ENCODE results near the gene NBPF11. TPM values are rescaled to one million over a fixed set of nuclear protein-coding genes. Genes with fewer than 3 reads are reported as not detected.
"Not testable (repeated sequence)": the region's sequence is repeated elsewhere in the genome, so short reads cannot be mapped to it uniquely, and the experiment has no call there.

NBPF11 gene
- total RNA-seq, 1 donor from 2014 or later: 12.0 TPM

GRCh38 chr1:148150014-148150413, 2.1 kb downstream of the NBPF11 start:
- DNase-seq: not testable (repeated sequence)

DNA sequence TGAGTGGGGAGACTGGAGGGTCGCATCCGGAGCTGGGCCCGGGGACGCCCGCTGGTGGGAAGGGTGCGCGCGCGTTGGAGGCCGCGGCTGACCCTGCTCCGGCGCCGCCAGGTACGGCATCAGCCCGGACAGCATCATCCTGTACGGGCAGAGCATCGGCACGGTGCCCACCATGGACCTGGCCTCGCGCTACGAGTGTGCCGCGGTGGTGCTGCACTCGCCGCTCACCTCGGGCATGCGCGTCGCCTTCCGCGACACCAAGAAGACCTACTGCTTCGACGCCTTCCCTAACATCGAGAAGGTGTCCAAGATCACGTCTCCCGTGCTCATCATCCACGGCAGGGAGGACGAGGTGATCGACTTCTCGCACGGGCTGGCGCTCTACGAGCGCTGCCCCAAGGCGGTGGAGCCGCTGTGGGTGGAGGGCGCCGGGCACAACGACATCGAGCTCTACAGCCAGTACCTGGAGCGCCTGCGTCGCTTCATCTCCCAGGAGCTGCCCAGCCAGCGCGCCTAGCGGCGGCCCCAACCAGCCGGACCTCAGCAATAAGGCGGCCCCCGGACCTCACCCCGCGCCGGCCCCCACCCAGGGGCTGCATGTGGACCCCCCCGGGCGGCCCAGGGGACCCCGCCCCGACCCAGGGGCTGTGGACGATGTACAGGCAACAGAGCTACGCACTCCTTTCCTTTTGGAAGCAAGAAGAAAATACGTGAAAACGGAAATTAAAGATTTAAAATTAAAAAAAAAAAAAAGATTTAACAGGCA, 2.8 kb downstream of the NBPF11 start:
- DNase-seq: not testable (repeated sequence)

DNA sequence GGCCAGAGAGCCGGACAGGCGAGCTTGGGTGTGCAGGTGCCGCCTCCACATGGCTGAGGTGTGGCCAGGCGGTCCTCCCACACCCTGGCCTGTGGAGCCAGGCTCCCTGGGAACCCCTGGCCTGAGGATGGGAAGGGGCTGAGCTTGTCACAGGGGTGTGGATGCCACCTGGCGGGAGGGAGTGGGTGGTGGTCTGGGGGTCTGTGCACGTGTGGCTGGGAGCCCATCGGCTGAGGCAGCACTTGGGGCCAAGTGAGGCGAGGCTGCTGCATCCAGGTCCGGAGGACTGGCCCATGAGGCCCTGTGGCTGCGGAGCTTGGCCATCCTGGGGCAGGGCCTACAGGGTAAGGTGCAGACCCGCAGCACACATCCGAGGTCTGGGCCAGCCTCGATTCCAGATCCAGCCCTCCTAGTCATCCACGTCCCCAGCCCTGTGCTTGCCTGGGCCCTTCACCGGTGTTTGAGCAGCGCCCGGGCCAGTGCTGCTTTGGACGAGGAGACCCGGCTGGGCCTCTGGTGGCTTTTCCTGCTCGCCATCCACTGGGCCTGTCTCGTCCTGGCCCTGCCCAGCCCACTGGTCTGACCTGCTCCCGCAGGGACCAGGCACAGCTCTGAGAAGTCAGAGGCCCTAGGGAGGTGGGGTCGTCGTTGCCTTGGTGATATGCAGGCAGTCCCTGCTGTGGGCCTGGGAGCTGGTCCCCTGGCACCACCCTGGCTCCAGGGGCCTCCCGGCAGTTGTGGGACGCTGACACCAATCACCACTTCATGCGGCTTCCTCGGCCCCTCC, 4.8 kb downstream of the NBPF11 start:
- DNase-seq: not testable (repeated sequence)

DNA sequence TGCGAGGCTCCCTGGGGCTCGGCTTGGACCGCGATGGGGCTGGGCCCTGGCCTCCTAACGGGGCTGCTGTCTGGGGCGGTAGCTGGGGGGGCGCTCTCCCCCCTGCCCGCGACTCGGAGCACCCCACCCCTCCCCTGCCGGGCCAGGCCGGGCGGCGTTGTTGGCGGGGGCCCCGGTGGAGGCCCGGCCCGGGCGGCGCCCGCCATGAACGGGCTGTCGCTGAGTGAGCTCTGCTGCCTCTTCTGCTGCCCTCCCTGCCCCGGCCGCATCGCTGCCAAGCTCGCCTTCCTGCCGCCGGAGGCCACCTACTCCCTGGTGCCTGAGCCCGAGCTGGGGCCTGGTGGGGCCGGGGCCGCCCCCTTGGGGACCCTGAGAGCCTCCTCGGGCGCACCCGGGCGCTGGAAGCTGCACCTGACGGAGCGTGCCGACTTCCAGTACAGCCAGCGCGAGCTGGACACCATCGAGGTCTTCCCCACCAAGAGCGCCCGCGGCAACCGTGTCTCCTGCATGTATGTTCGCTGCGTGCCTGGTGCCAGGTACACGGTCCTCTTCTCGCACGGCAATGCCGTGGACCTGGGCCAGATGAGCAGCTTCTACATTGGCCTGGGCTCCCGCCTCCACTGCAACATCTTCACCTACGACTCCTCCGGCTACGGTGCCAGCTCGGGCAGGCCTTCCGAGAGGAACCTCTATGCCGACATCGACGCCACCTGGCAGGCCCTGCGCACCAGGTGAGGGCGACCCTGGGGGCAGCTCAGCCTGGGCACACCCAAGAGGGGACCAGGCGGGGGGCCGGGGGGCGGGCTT, 5.7 kb downstream of the NBPF11 start:
- not testable (repeated sequence) for DNase-seq

- DNase-seq: not testable (repeated sequence)
Observed at GRCh38 chr1:148143223-148143622, 8.9 kb downstream of the NBPF11 start.

- DNase-seq: not testable (repeated sequence)
Observed at GRCh38 chr1:148141936-148142335, 10.1 kb downstream of the NBPF11 start.

- DNase-seq: not testable (repeated sequence)
Observed at GRCh38 chr1:148138606-148139005, 13.5 kb downstream of the NBPF11 start.

- DNase-seq: not testable (repeated sequence)
Observed at GRCh38 chr1:148122341-148122740, 29.7 kb downstream of the NBPF11 start.

DNA sequence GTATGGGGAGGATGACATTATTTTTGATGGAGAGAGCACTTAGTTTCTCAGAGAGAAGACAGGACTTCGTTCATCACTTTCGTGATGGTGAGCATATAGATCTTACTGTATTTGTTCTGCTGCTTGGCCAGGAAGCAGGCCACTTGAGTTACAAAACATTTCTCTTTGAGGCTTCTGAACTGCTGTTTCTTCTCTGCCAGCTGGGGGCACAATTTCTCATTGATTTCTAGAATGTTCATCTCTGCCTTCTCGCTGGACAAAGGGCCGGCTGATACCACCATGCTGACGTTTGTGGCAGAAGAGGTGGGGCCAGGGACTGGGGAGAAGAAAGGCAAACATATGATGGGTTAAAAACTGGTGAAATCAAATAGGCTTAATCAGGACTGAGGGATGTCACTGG, 31.7 kb downstream of the NBPF11 start:
- not testable (repeated sequence) for DNase-seq

GRCh38 chr1:148095732-148096131, 56.3 kb downstream of the NBPF11 start:
- DNase-seq: not testable (repeated sequence)

GRCh38 chr1:148086196-148086595, 65.9 kb downstream of the NBPF11 start:
- not testable (repeated sequence) for DNase-seq

DNA sequence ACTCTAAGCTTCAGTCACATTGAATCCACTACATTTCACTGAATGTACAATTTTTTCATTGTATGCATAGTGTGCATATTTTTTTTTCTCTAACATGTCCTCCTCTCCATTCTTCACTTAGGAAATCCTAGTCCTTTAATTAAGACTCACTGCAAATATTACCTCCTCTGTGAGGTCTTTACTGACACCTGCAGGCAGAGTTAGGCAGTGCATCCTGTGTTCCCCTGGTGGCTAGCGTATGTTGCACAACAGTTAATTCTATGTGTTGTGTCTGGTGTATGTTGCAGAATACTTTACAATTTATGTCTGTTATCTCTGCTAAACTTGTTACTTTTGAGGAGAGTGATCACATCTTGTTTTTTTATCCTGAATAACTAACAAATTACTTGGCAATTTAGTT, 70.9 kb downstream of the NBPF11 start:
- not testable (repeated sequence) for DNase-seq

- not testable (repeated sequence) for DNase-seq
Observed at GRCh38 chr1:148078632-148079519, 73.2 kb downstream of the NBPF11 start.

- DNase-seq: not testable (repeated sequence)
Observed at GRCh38 chr1:148078090-148078489, 74.0 kb downstream of the NBPF11 start.

DNA sequence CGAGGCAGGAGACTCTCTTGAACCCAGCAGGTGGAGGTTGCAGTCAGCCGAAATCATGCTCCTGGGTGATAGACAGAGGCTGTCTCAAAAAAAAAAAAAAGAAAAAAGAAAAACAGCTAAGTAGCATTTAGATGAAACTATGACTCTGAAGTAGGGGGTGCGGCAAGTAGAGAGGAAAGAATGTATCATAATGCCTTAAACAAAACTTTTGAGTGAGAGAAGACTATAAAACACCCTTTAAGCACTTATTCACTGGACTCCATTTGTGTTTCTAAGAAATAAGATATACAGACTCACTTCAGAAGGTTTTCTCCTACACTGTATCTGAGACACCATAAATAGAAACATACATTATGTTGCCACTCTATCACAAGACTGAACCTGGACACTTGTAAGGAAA, 74.6 kb downstream of the NBPF11 start:
- not testable (repeated sequence) for DNase-seq

DNA sequence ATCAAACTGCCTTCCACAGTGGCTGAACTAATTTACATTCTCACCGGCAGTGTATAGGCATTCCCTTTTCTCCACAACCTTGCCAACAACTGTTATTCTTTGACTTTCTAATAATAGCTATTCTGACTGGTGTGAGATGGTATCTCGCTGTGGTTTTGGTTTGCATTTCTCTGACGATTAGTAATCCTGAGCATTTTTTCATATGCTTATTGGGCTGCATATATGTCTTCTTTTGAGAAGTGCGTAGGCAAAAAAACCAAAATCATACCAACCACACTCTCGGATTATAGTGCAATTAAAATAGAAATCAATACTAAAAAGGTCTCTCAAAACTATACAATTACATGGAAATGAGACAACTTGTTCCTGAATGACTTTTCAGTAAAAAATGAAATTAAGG, 78.7 kb downstream of the NBPF11 start:
- not testable (repeated sequence) for DNase-seq

DNA sequence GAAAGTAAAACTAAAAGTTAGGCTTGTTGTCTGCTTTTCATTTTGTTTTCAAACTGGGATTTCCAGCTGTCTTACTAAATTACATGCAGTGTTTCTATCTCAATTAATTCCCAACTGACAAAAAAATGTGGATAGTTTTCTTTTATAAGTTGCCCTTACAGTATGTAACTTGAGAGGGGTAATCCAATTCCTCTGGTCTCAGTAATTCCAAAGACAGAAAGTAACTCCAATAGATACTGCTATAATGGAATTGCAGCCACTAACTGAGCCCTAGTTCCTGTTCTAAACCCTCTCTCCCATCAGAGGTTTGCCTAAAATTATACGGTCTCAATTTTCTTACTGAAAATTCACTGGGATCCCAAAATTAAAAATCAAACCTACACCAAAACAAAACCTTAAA, 83.5 kb downstream of the NBPF11 start:
- DNase-seq: not testable (repeated sequence)

- DNase-seq: not testable (repeated sequence)
Observed at GRCh38 chr1:148068201-148068600, 83.9 kb downstream of the NBPF11 start.

DNA sequence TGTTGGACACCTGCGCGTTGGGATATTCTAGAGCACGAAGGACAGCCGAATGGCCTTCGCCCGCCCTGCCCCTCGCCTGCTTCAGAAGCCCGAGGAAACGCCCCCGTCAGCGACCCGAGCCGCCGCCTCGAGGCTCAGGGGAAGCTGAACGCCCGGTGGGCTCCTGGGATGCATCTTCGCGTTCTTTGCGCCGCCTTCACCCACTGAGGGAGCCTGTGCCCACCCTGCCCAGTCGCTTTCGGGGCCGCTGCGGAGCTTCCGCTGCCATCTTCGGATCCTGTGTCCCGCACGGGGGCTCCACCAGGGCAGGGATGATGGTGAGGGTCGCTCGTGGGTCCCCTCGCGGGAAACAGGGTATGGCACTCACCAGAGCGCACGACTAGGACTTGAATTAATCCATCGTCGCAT, 91.8 kb downstream of the NBPF11 start:
- DNase-seq: not testable (repeated sequence)

DNA sequence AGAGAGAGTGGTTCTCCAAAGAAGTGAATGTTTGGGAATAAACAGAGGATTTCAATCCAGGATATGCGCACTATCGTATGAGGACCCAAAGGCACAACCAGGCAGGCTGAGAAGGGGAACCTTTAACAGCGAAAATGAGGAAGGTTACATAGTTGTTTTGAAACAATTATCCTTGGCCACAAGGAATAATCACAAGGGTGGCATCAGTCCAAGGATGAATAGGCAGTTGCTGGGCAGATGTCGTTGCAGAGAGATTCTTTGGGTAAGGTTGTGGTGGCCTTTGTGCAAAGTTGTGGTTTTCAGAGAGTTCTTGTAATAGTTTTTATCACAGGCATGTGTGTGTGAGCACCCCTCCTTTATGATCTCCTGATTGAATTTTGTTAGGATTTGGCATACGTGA, 94.7 kb downstream of the NBPF11 start:
- not testable (repeated sequence) for DNase-seq

All from occipital lobe (tissue), 2 donors.